Right lobe of liver (tissue), 4 donors: Measurements from ENCODE around the gene MBD6.

ENCODE experiments used
- POLR2A ChIP-seq: fragments of 450-650 bp; IDR thresholded peaks from one replicate; pipeline ENCODE4 v1.6.1; 2017; ENCODE audit warnings: antibody characterized with exemption, mild to moderate bottlenecking
- TF ChIP-seq, protein P1 (sequence below), 4 donors: fragments of 200-600 bp in 3 of 4; fragments of 450-650 bp in 1 of 4; IDR thresholded peaks; one replicate each; pipeline versions ENCODE4 v1.5.1 to v1.8.0; 2016 to 2022; ENCODE audit warnings: antibody characterized with exemption in 4 of 4, mild to moderate bottlenecking in 2 of 4
- donor health status: DM: no; HTN: no; CAD: no.
- donor health status: DM: no; HTN: no; CAD: no.
- donor health status: DM: no; HTN: yes; CAD: no.

DNA sequence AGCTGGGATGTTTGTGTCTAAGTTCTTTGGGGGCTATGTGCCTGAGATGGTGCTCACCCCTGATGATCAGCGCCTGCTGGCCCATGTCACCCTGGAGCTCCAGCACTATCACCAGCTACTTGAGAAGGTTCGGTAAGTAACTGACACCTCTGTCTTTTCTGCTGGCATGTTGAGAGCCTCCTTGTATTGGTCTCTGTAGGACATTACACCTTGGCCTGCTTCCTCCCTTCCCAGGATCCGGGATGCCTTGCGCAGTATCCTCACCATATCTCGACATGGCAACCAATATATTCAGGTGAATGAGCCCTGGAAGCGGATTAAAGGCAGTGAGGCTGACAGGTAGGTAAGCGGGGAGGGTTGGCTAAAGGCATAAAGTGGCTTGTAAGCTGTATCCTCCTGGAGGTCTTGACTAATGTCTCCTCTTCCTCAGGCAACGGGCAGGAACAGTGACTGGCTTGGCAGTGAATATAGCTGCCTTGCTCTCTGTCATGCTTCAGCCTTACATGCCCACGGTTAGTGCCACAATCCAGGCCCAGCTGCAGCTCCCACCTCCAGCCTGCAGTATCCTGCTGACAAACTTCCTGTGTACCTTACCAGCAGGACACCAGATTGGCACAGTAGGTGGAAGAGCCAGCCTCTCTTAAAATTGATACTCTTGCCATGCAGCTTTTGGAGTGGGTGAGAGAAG is 7.8 kb upstream of the MBD6 start:
- TF ChIP-seq, protein P1, sequence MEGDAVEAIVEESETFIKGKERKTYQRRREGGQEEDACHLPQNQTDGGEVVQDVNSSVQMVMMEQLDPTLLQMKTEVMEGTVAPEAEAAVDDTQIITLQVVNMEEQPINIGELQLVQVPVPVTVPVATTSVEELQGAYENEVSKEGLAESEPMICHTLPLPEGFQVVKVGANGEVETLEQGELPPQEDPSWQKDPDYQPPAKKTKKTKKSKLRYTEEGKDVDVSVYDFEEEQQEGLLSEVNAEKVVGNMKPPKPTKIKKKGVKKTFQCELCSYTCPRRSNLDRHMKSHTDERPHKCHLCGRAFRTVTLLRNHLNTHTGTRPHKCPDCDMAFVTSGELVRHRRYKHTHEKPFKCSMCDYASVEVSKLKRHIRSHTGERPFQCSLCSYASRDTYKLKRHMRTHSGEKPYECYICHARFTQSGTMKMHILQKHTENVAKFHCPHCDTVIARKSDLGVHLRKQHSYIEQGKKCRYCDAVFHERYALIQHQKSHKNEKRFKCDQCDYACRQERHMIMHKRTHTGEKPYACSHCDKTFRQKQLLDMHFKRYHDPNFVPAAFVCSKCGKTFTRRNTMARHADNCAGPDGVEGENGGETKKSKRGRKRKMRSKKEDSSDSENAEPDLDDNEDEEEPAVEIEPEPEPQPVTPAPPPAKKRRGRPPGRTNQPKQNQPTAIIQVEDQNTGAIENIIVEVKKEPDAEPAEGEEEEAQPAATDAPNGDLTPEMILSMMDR (IDR thresholded peaks at IDR 0.05) = no peak
- TF ChIP-seq POLR2A = no peak
